ENCODE results near the gene STX1A. TPM values are rescaled to one million over a fixed set of nuclear protein-coding genes. Genes with fewer than 3 reads are reported as not detected.

STX1A gene
- total and polyA plus RNA-seq, 2 of the 4 experiments (the other 2 are of a cell fraction): 9.3 to 22.0 TPM

GRCh38 chr7:73717025-73717807 lies 2.3 kb downstream of the STX1A start:
- intact Hi-C loops (cut with micrococcal nuclease): loop anchor here (5.0 kb wide), 2 partner anchors 35 to 50 kb away; partner anchors contain the start of genes BUD23, DNAJC30 and VPS37D
- Histone ChIP-seq H2AK5ac (ENCODE audit: low read depth, low read length) (peak overlapping the region; percentile 36), H3K27ac (ENCODE audit: insufficient read depth, low read length) (peak overlapping the region; percentile 17; the same call in 1 of the 2 replicates), H3K79me1 (ENCODE audit: low read depth in 1 of 2, low read length in 2 of 2) (peaks cover 14 to 59% of the 10 kb centered on the region in 2 experiments), H3K27me3 (ENCODE audit: control insufficient read depth, insufficient read depth, low read length) (no peaks in the 10 kb centered on the region), H3K9me1 (ENCODE audit: insufficient read depth, low read length) (peaks cover 21% of the 10 kb centered on the region), H2AFZ (replicated peaks; ENCODE audit: low read length, poor library complexity) (no peak overlapping the region), H3K9me3 (ENCODE audit: control insufficient read depth, insufficient read depth, low read length) (no peaks in the 10 kb centered on the region), H2BK5ac (ENCODE audit: low read depth, low read length, poor library complexity, severe bottlenecking) (peak overlapping the region; percentile 64), H4K91ac (ENCODE audit: insufficient read depth, low read depth, low read length) (no peak overlapping the region), H3K56ac (ENCODE audit: extremely low read depth, insufficient read depth, low read length) (no peak overlapping the region), H3K14ac (replicated peaks; ENCODE audit: low read depth, low read length) (peak overlapping the region; percentile 18; the same call in 1 of the 2 replicates), H3K4me1 (ENCODE audit: control insufficient read depth, insufficient read depth, low read length) (peaks cover 28% of the 10 kb centered on the region), H4K8ac (ENCODE audit: low read depth in 2 of 2, low read length in 2 of 2) (peak overlapping the region; percentile 0 to 20; a peak in 1 of 4 replicates), H2BK20ac (ENCODE audit: low read depth, low read length) (peak overlapping the region; percentile 7; the same call in 1 of the 2 replicates), H3K4me2 (ENCODE audit: low read depth, low read length) (no peak overlapping the region), H3K9ac (ENCODE audit: low read depth, low read length) (no peak overlapping the region), H4K20me1 (ENCODE audit: insufficient read depth, low read length) (peaks cover 60% of the 10 kb centered on the region), H3K18ac (ENCODE audit: low read depth, low read length) (no peak overlapping the region), H3K23ac (ENCODE audit: low read depth, low read length) (0 out of 2 replicates have a peak overlapping the region, but pooled peaks have one; percentile 1), H3K36me3 (ENCODE audit: control insufficient read depth, insufficient read depth, low read length) (peaks cover 2% of the 10 kb centered on the region; the same call in 1 of the 2 replicates), H4K5ac (ENCODE audit: low read depth, low read length) (no peak overlapping the region), H2BK15ac (ENCODE audit: low read depth, low read length) (no peak overlapping the region), H3K4me3 (ENCODE audit: insufficient read depth, low read depth, low read length) (no peak overlapping the region), H2BK120ac (ENCODE audit: low read depth, low read length) (peak overlapping the region; percentile 48; the same call in 1 of the 2 replicates), H3K4ac (ENCODE audit: low read depth, low read length) (peak overlapping the region; percentile 5), H2AK9ac (replicated peaks; ENCODE audit: low read depth, low read length, poor library complexity) (no peak overlapping the region)
- ChIA-PET CTCF (interaction anchor here (0.6 to 1.3 kb wide), 4 partner anchors 16 to 196 kb away, joined by 3 read pairs; no protein-coding TSS in a partner anchor), POLR2A (ENCODE audit: unreplicated experiment) (no interaction called here)
- BruUV-seq (replicated peaks): no TSS peak
- TF ChIP-seq MXI1 (IDR thresholded peaks at IDR 0.05; ENCODE audit: borderline replicate concordance, low read depth, low read length) (no peak), FOS (IDR thresholded peaks at IDR 0.05; ENCODE audit: low read depth, low read length) (no peak), POLR2A (IDR thresholded peaks at IDR 0.05; ENCODE audit: low read depth, low read length) (no peak), CHD1 (IDR thresholded peaks at IDR 0.05; ENCODE audit: low read depth, low read length) (no peak), MAZ (IDR thresholded peaks at IDR 0.05; ENCODE audit: borderline replicate concordance, low read depth, low read length) (no peak; the same call in 1 of the 2 replicates), BHLHE40 (IDR thresholded peaks at IDR 0.05; ENCODE audit: low read depth, low read length) (no peak), RAD21 (IDR thresholded peaks at IDR 0.05; ENCODE audit: low read length) (no peak), SMC3 (IDR thresholded peaks at IDR 0.05; ENCODE audit: low read depth, low read length) (no peak), MAFK (IDR thresholded peaks at IDR 0.05; ENCODE audit: low read depth, low read length) (no peak), CEBPB (IDR thresholded peaks at IDR 0.05; ENCODE audit: low read depth, low read length) (no peak)
- TF ChIP-seq, protein P1, sequence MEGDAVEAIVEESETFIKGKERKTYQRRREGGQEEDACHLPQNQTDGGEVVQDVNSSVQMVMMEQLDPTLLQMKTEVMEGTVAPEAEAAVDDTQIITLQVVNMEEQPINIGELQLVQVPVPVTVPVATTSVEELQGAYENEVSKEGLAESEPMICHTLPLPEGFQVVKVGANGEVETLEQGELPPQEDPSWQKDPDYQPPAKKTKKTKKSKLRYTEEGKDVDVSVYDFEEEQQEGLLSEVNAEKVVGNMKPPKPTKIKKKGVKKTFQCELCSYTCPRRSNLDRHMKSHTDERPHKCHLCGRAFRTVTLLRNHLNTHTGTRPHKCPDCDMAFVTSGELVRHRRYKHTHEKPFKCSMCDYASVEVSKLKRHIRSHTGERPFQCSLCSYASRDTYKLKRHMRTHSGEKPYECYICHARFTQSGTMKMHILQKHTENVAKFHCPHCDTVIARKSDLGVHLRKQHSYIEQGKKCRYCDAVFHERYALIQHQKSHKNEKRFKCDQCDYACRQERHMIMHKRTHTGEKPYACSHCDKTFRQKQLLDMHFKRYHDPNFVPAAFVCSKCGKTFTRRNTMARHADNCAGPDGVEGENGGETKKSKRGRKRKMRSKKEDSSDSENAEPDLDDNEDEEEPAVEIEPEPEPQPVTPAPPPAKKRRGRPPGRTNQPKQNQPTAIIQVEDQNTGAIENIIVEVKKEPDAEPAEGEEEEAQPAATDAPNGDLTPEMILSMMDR (conservative IDR thresholded peaks at IDR 0.05; ENCODE audit: low read depth, low read length): no peak
- TF ChIP-seq, protein P2, sequence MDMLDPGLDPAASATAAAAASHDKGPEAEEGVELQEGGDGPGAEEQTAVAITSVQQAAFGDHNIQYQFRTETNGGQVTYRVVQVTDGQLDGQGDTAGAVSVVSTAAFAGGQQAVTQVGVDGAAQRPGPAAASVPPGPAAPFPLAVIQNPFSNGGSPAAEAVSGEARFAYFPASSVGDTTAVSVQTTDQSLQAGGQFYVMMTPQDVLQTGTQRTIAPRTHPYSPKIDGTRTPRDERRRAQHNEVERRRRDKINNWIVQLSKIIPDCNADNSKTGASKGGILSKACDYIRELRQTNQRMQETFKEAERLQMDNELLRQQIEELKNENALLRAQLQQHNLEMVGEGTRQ (IDR thresholded peaks at IDR 0.05; ENCODE audit: low read depth, low read length): no peak
- TF ChIP-seq, protein P3, sequence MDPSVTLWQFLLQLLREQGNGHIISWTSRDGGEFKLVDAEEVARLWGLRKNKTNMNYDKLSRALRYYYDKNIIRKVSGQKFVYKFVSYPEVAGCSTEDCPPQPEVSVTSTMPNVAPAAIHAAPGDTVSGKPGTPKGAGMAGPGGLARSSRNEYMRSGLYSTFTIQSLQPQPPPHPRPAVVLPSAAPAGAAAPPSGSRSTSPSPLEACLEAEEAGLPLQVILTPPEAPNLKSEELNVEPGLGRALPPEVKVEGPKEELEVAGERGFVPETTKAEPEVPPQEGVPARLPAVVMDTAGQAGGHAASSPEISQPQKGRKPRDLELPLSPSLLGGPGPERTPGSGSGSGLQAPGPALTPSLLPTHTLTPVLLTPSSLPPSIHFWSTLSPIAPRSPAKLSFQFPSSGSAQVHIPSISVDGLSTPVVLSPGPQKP (IDR thresholded peaks at IDR 0.05; ENCODE audit: borderline replicate concordance, low read depth, low read length): no peak
- WGBS, 2 experiments (ENCODE audit: extremely low coverage in 2 of 2, insufficient read length in 1 of 2): 100% methylated on average over 2 of the region's 13 CpGs; no CpG with 5 or more reads in 1 of the 2 experiments
- ATAC-seq (ENCODE audit: low read depth): no peak
- in situ Hi-C loops (cut with MboI; ENCODE audit: low sequenced_read_pairs): no loop called here
- dilution Hi-C loops (cut with HindIII; ENCODE audit: low sequenced_read_pairs, unreplicated experiment): no loop called here
- DNase-seq: peak; percentile 26
